Measurements from ENCODE around the gene EXOC3L2.
"Not testable (repeated sequence)": the region's sequence is repeated elsewhere in the genome, so short reads cannot be mapped to it uniquely, and the experiment has no call there.

The EXOC3L2 gene

DNA sequence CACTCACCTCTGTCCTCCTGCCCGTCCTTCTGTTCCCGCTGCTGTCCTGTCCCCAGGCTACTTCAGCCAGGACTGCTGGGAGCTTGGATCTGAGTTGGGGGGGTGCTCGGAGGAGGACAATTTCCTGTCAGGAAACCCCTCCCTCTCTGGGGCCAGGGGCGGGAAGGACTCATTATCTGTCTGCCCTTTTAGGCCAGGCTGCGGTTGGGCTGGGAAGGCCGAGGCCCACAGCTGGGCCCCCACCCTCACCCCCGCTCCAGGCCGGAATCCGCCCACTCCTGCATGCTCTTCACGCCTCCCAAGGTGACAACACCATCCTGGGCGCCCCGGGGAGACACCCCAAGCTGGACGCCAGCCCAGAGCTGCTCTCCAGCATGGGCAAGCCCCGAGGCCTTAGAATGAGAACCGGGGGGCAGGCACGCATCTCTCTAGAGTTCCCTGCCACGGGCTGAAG is at the start of gene EXOC3L2:
Gene EXOC3L2, minus strand, starts transcription at position 74 of the 454 bp plus-strand sequence. CDS start 6,362 bp downstream, outside the sequence.
- H3K9me3 Mint-ChIP-seq, result no peaks in the 10 kb centered on the region
- no peak for ATAC-seq
- H3K4me1 Mint-ChIP-seq, result peaks cover 13% of the 10 kb centered on the region
- H3K36me3 Mint-ChIP-seq, result no peaks in the 10 kb centered on the region
- no peak for DNase-seq (ENCODE audit: low spot score in 2 of 2)
- H3K27ac Mint-ChIP-seq, result no peak within 1 kb of the TSS
- H3K4me3 Mint-ChIP-seq, result no peak within 1 kb of the TSS

DNA sequence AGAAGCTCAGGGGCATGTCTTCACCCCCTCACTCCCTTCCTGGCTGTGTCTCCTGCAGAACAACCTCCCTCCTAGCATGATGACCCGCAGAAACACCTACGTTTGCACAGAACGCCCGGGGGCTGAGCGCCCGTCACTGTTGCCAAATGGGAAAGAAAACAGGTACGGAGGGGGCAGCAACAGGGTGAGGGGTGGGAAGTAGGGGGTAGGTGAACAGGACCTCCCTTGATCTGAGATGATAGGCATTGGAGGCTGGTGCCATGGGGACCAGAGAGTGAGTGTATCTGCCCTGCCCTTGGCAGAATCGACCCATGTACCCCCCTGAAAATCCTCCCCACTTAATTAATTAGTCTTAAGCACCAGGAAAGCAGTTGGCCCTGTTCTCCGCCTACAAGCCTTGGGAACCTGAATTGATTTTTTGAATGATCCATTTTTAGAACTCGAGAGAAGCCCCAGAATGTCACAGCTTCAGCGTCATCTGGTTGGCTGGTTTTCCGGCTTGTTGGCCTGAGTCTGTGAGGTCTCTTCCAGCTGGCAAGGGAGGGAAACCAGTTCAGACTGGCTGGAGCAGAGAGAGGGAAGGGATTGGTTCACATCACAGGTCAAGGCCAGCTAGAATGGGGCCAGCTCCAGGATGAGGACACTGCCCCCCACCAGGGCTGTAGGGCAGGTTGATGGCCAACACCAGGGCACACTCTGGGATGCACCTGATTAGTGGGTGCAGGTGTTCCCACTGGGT is 49.3 kb upstream of the EXOC3L2 start:
- no peaks in the 10 kb centered on the region for H3K9me3 Mint-ChIP-seq
- H3K36me3 Mint-ChIP-seq, result peaks cover 64% of the 10 kb centered on the region
- H3K4me3 Mint-ChIP-seq, result no peak overlapping the region
- peaks cover 8% of the 10 kb centered on the region for H3K4me1 Mint-ChIP-seq
- H3K27ac Mint-ChIP-seq, result peak overlapping the region; percentile 46
- no peak for DNase-seq (ENCODE audit: low spot score in 2 of 2)
- no peak for ATAC-seq

DNA sequence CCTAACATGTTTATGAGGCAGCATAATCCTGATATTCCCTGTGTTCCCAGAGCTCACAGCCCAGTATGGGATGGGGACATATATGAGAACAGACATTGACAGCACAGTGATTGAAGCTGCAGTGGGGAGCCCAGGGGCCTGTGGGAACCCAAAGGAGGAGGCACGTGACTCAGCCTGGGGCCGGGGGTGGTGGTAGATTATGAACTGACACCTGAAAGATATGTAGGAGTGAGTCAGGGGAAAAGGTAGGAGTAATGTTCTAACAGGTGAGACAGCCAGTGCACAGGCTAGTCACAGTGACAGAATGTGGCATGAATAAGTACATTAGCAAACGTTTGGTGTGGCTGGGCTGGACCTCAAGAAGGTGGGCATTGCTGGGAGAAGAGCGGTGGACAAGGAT is 48.5 kb upstream of the EXOC3L2 start:
- Mint-ChIP-seq H3K27ac (peak overlapping the region; percentile 46), H3K36me3 (peaks cover 64% of the 10 kb centered on the region), H3K4me1 (peaks cover 8% of the 10 kb centered on the region), H3K4me3 (no peak overlapping the region), H3K9me3 (no peaks in the 10 kb centered on the region)
- ATAC-seq (peak; percentile 42), DNase-seq (ENCODE audit: low spot score in 2 of 2) (no peak)

DNA sequence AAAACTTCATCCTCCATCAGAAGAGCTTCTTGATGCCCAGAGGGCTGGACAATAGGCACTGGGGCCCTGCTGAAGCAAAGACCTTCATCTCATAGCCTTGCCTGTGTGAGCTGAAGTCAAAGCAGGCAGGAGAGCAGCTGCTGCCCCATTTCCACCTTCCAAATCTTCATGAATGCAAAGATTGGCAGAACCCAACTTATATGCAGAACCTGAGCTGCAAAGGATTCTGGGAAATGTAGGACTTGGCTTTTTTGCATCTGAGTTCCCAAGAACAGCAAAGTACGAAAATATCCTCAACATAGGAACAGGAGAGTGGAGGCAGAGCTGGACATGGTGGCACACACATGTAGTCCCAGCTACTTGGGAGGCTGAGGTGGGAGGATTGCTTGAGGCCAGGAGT is 46.6 kb upstream of the EXOC3L2 start:
- no peaks in the 10 kb centered on the region for H3K9me3 Mint-ChIP-seq
- peaks cover 8% of the 10 kb centered on the region for H3K4me1 Mint-ChIP-seq
- H3K36me3 Mint-ChIP-seq, result peaks cover 70% of the 10 kb centered on the region
- ATAC-seq (no peak), DNase-seq (ENCODE audit: low spot score in 2 of 2) (no peak)
- no peak overlapping the region for H3K4me3 Mint-ChIP-seq
- H3K27ac Mint-ChIP-seq, result no peak overlapping the region

DNA sequence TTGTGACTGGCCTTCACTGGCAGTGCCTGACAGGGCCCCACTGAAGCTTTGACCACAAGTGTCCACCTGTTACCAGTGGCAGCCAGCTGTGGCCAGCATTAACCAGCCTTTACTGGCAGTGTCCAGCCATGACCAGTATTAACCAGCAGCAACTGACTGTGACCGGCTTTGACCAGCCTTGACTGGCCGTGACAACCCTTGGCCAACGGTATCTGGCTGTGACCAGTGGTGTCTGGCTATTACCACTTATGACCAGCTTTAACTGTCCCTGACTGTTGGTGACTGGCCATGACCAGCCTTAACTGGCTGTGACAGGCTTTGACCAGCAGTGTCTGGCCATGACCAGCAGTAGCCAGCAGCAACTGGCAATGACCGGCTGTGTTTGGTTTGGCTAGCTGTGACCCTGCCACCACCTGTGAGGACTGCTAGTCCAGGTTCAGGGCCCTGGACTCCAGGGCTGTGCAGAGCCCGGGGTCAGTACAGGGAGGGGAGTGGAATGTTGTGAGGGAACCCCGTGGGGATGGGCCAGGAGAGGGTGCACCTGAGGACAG is 45.2 kb upstream of the EXOC3L2 start:
- DNase-seq (ENCODE audit: low spot score in 2 of 2) (no peak), ATAC-seq (no peak)
- Mint-ChIP-seq H3K36me3 (peaks cover 68% of the 10 kb centered on the region), H3K27ac (no peak overlapping the region), H3K9me3 (no peaks in the 10 kb centered on the region), H3K4me1 (peaks cover 8% of the 10 kb centered on the region), H3K4me3 (no peak overlapping the region)

GRCh38 chr19:45283443-45284033 is 38.3 kb upstream of the EXOC3L2 start:
- no peaks in the 10 kb centered on the region for H3K9me3 Mint-ChIP-seq
- peaks cover 80% of the 10 kb centered on the region for H3K36me3 Mint-ChIP-seq
- DNase-seq (ENCODE audit: low spot score in 2 of 2) (no peak), ATAC-seq (no peak)
- no peaks in the 10 kb centered on the region for H3K4me1 Mint-ChIP-seq
- H3K27ac Mint-ChIP-seq, result no peak overlapping the region
- no peak overlapping the region for H3K4me3 Mint-ChIP-seq

DNA sequence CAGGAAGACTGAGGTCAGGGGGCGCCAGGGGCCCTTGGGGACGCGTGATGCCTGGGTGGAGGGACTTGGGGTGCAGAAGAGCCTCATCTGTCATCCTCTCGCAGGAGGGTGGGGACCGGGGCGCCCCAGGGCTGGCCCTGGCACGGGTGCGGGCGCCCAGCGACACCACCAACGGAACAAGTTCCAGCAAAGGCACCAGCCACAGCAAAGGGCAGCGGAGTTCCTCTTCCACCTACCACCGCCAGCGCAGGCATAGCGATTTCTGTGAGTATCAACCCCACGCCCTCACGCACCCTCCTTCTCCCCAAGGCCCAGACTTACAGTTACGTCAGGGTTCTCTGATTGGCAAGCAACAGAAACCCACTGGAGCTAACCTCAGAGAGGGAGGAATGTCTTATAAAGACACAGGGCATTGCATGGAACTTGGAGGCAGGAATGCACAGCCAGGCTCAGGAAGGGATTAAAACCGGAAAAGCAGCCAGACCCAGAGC is 35.3 kb upstream of the EXOC3L2 start:
- DNase-seq (ENCODE audit: low spot score in 2 of 2), result no peak
- H3K27ac Mint-ChIP-seq, result peak overlapping the region; percentile 74
- no peak for ATAC-seq
- no peaks in the 10 kb centered on the region for H3K4me1 Mint-ChIP-seq
- no peaks in the 10 kb centered on the region for H3K9me3 Mint-ChIP-seq
- peaks cover 66% of the 10 kb centered on the region for H3K36me3 Mint-ChIP-seq
- H3K4me3 Mint-ChIP-seq, result no peak overlapping the region

- Mint-ChIP-seq H3K4me3 (no peak overlapping the region), H3K36me3 (peaks cover 72% of the 10 kb centered on the region), H3K9me3 (no peaks in the 10 kb centered on the region), H3K27ac (no peak overlapping the region), H3K4me1 (no peaks in the 10 kb centered on the region)
- DNase-seq (ENCODE audit: low spot score in 2 of 2) (no peak), ATAC-seq (no peak)
These were observed 34.5 kb upstream of the EXOC3L2 start for GRCh38 chr19:45279587-45280192.

DNA sequence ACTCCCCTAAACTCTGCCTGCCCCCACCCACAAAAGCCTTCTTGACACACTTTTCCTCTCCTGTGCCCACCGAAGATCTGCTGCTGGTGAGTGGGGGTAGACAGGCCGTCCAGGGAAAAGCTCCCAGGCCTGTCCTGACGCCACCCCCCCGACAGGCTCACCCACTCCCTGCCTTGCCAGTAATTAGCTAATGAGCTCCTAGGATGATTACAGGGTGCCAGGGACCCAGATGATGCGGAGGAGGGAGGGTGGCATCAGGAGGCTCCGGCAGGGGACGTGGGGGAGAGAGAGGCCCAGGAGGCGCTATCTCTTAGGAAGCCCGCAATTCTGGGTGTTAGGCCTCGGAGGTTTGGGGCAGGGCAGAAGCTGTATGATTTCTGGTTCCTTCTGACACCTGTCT is 32.9 kb upstream of the EXOC3L2 start:
- DNase-seq (ENCODE audit: low spot score in 2 of 2), result no peak
- Mint-ChIP-seq H3K27ac (no peak overlapping the region), H3K36me3 (peaks cover 72% of the 10 kb centered on the region), H3K9me3 (no peaks in the 10 kb centered on the region), H3K4me1 (no peaks in the 10 kb centered on the region), H3K4me3 (no peak overlapping the region)
- no peak for ATAC-seq

- ATAC-seq (no peak), DNase-seq (ENCODE audit: low spot score in 2 of 2) (no peak)
- Mint-ChIP-seq H3K4me1 (no peaks in the 10 kb centered on the region), H3K9me3 (no peaks in the 10 kb centered on the region), H3K27ac (peak overlapping the region; percentile 43), H3K4me3 (no peak overlapping the region), H3K36me3 (peaks cover 67% of the 10 kb centered on the region)
These were observed 31.1 kb upstream of the EXOC3L2 start for GRCh38 chr19:45276284-45276687.

GRCh38 chr19:45275370-45275971 is 30.3 kb upstream of the EXOC3L2 start:
- H3K4me1 Mint-ChIP-seq, result no peaks in the 10 kb centered on the region
- peak overlapping the region; percentile 43 for H3K27ac Mint-ChIP-seq
- DNase-seq (ENCODE audit: low spot score in 2 of 2), result no peak
- H3K4me3 Mint-ChIP-seq, result no peak overlapping the region
- ATAC-seq, result no peak
- no peaks in the 10 kb centered on the region for H3K9me3 Mint-ChIP-seq
- H3K36me3 Mint-ChIP-seq, result peaks cover 61% of the 10 kb centered on the region

DNA sequence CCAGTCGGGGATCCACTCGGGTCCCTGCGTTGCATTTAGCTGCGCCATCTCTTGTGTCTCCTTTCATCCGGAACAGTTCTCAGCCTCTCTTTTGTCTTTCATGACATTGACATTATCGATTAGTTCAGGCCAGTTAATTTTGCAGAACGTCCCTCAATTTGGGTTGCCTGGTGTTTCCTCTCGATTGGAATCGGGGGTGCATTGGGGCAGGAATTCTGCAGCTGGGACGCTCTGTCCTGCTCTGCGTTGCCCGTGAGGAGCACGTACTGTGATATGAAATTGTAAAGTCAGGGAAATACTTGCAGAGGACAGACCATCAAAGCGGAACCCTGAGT is 28.3 kb upstream of the EXOC3L2 start:
- DNase-seq (ENCODE audit: low spot score in 2 of 2) (no peak), ATAC-seq (no peak)
- H3K36me3 Mint-ChIP-seq, result peaks cover 59% of the 10 kb centered on the region
- no peak overlapping the region for H3K27ac Mint-ChIP-seq
- H3K4me3 Mint-ChIP-seq, result no peak overlapping the region
- H3K9me3 Mint-ChIP-seq, result no peaks in the 10 kb centered on the region
- no peaks in the 10 kb centered on the region for H3K4me1 Mint-ChIP-seq

GRCh38 chr19:45271735-45272108 is 26.5 kb upstream of the EXOC3L2 start:
- Mint-ChIP-seq H3K9me3 (no peaks in the 10 kb centered on the region), H3K27ac (no peak overlapping the region), H3K36me3 (peaks cover 62% of the 10 kb centered on the region), H3K4me3 (no peak overlapping the region), H3K4me1 (no peaks in the 10 kb centered on the region)
- DNase-seq (ENCODE audit: low spot score in 2 of 2) (no peak), ATAC-seq (no peak)

GRCh38 chr19:45271098-45271734 is 26.0 kb upstream of the EXOC3L2 start:
- no peak for DNase-seq (ENCODE audit: low spot score in 2 of 2)
- ATAC-seq, result no peak
- Mint-ChIP-seq H3K27ac (no peak overlapping the region), H3K4me3 (no peak overlapping the region), H3K4me1 (no peaks in the 10 kb centered on the region), H3K36me3 (peaks cover 64% of the 10 kb centered on the region), H3K9me3 (no peaks in the 10 kb centered on the region)

DNA sequence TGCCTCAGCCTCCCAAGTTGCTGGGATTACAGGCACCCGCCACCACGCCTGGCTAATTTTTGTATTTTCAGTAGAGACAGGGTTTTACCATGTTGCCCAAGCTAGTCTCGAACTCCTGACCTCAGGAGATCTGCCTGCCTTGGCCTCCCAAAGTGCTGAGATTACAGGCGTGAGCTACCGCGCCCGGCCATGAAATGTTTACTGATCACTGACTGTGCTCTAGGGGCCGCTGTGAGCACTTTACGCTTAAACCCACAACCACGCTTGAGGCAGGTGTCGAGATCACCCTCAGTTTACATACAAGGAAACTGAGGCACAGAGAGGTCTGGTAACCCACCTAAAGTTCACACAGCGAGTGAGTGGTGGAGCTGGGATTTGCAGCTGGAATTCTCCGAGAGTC is 24.7 kb upstream of the EXOC3L2 start:
- not testable (repeated sequence) for H3K27ac Mint-ChIP-seq; H3K4me3 Mint-ChIP-seq; H3K9me3 Mint-ChIP-seq; DNase-seq (ENCODE audit: low spot score in 2 of 2); ATAC-seq; H3K4me1 Mint-ChIP-seq
- peaks cover 72% of the 10 kb centered on the region for H3K36me3 Mint-ChIP-seq
